PC-9 (cell line): ENCODE measurements around the gene UBE2G1.

Source experiments
- EZH2 ChIP-seq: fragments of 200-600 bp; sonication (generic); IDR thresholded peaks from 2 replicates; pipeline ENCODE4 v1.8.0; 2017; ENCODE audit warnings: antibody characterized with exemption, low read depth
- TF ChIP-seq, protein P1 (sequence below): fragments of 200-600 bp; sonication (generic); conservative IDR thresholded peaks from 2 replicates; pipeline ENCODE4 v1.6.1; 2017; ENCODE audit warnings: mixed run types, antibody characterized with exemption, mild to moderate bottlenecking, moderate library complexity

- TF ChIP-seq EZH2 = no peak
- TF ChIP-seq, protein P1, sequence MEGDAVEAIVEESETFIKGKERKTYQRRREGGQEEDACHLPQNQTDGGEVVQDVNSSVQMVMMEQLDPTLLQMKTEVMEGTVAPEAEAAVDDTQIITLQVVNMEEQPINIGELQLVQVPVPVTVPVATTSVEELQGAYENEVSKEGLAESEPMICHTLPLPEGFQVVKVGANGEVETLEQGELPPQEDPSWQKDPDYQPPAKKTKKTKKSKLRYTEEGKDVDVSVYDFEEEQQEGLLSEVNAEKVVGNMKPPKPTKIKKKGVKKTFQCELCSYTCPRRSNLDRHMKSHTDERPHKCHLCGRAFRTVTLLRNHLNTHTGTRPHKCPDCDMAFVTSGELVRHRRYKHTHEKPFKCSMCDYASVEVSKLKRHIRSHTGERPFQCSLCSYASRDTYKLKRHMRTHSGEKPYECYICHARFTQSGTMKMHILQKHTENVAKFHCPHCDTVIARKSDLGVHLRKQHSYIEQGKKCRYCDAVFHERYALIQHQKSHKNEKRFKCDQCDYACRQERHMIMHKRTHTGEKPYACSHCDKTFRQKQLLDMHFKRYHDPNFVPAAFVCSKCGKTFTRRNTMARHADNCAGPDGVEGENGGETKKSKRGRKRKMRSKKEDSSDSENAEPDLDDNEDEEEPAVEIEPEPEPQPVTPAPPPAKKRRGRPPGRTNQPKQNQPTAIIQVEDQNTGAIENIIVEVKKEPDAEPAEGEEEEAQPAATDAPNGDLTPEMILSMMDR = no peak
These were observed 43.2 kb upstream of the UBE2G1 start for GRCh38 chr17:4409659-4410058.
